ENCODE measurements around the gene GSK3B. TPM values are rescaled to one million over a fixed set of nuclear protein-coding genes. Genes with fewer than 3 reads are reported as not detected.
"Not testable (repeated sequence)": the region's sequence is repeated elsewhere in the genome, so short reads cannot be mapped to it uniquely, and the experiment has no call there.

Gene GSK3B
- total RNA-seq, 1 donor from 2014 or later = 138 TPM

DNA sequence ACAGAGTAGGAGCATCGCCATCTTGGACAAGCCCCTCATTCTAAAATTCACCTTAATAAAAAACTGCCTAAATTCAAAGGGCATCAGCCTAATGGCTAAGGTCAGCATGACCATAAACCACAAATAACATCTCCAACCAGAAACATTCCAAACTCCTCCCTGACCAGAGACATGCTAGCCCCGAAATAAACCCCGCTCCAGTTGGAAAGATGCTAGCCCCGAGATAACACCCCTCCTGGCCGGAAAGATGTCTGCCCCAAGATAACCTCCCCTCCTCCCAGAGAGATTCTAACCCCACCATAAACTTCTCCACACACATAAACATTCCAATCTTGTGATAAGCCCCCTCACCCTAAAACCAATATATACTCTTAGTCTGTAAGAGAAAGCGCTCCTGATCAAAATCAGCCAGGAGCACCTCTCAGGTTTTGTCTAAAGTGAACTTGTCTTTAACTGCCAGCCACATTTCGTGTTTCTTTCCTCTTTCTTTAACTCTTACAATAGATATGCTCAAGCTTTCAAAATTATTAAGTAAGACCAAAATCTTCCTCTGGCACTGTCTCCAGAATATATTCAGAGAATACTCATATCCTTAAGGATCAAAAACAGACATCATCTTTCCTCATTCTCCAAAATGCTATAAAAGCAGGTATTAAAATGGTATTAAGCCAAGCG, 104.1 kb downstream of the GSK3B start:
- peaks cover 3% of the 10 kb centered on the region for H3K4me1 Mint-ChIP-seq (ENCODE audit: low read depth, unreplicated experiment)
- H3K27ac Mint-ChIP-seq (ENCODE audit: unreplicated experiment) = no peak overlapping the region
- no peak for DNase-seq
- peaks cover 11% of the 10 kb centered on the region for H3K9me3 Mint-ChIP-seq (ENCODE audit: unreplicated experiment)
- TF ChIP-seq, protein P1, sequence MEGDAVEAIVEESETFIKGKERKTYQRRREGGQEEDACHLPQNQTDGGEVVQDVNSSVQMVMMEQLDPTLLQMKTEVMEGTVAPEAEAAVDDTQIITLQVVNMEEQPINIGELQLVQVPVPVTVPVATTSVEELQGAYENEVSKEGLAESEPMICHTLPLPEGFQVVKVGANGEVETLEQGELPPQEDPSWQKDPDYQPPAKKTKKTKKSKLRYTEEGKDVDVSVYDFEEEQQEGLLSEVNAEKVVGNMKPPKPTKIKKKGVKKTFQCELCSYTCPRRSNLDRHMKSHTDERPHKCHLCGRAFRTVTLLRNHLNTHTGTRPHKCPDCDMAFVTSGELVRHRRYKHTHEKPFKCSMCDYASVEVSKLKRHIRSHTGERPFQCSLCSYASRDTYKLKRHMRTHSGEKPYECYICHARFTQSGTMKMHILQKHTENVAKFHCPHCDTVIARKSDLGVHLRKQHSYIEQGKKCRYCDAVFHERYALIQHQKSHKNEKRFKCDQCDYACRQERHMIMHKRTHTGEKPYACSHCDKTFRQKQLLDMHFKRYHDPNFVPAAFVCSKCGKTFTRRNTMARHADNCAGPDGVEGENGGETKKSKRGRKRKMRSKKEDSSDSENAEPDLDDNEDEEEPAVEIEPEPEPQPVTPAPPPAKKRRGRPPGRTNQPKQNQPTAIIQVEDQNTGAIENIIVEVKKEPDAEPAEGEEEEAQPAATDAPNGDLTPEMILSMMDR (IDR thresholded peaks at IDR 0.05; ENCODE audit: partially characterized antibody, unreplicated experiment) = no peak
- peaks cover 15% of the 10 kb centered on the region for H3K36me3 Mint-ChIP-seq (ENCODE audit: unreplicated experiment)
- H3K4me3 Mint-ChIP-seq (ENCODE audit: unreplicated experiment) = no peak overlapping the region
- peaks cover 9% of the 10 kb centered on the region for H3K27me3 Mint-ChIP-seq (ENCODE audit: unreplicated experiment)

DNA sequence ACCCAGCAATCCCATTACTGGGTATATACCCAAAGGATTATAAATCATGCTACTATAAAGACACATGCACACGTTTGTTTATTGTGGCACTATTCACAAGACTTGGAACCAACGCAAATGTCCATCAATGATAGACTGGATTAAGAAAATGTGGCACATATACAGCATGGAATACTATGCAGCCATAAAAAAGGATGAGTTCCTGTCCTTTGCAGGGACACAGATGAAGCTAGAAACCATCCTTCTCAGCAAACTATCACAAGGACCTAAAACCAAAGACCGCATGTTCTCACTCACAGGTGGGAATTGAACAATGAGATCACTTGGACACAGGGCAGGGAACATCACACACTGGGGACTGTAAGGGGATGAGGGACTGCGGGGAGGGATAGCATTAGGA, 107.4 kb downstream of the GSK3B start:
- H3K27ac Mint-ChIP-seq (ENCODE audit: unreplicated experiment); H3K4me3 Mint-ChIP-seq (ENCODE audit: unreplicated experiment); DNase-seq; H3K4me1 Mint-ChIP-seq (ENCODE audit: low read depth, unreplicated experiment): not testable (repeated sequence)
- Mint-ChIP-seq H3K9me3 (ENCODE audit: unreplicated experiment) (peaks cover 21% of the 10 kb centered on the region), H3K36me3 (ENCODE audit: unreplicated experiment) (peaks cover 31% of the 10 kb centered on the region), H3K27me3 (ENCODE audit: unreplicated experiment) (peaks cover 11% of the 10 kb centered on the region)

DNA sequence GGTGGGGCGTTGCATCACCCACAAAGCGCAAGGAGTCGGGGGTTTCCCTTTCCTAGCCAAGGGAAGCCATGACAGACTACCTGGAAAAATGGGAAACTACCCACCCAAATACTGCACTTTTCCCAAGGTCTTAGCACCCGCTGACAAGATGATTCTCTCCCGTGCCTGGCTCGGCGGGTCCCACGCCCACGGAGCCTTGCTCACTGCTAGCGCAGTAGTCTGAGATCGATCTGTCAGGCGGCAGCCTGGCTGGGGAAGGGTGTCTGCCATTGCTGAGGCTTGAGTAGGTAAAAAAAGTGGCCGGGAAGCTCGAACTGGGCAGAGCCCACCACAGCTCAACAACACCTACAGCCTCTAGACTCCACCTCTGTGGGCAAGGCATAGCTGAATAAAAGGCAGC, 112.9 kb downstream of the GSK3B start:
- Mint-ChIP-seq H3K27me3 (ENCODE audit: unreplicated experiment) (peaks cover 8% of the 10 kb centered on the region), H3K4me3 (ENCODE audit: unreplicated experiment) (no peak overlapping the region), H3K36me3 (ENCODE audit: unreplicated experiment) (peaks cover 29% of the 10 kb centered on the region), H3K4me1 (ENCODE audit: low read depth, unreplicated experiment) (no peaks in the 10 kb centered on the region), H3K27ac (ENCODE audit: unreplicated experiment) (no peak overlapping the region), H3K9me3 (ENCODE audit: unreplicated experiment) (peaks cover 18% of the 10 kb centered on the region)
- TF ChIP-seq, protein P1 (IDR thresholded peaks at IDR 0.05; ENCODE audit: partially characterized antibody, unreplicated experiment) = no peak
- no peak for DNase-seq

DNA sequence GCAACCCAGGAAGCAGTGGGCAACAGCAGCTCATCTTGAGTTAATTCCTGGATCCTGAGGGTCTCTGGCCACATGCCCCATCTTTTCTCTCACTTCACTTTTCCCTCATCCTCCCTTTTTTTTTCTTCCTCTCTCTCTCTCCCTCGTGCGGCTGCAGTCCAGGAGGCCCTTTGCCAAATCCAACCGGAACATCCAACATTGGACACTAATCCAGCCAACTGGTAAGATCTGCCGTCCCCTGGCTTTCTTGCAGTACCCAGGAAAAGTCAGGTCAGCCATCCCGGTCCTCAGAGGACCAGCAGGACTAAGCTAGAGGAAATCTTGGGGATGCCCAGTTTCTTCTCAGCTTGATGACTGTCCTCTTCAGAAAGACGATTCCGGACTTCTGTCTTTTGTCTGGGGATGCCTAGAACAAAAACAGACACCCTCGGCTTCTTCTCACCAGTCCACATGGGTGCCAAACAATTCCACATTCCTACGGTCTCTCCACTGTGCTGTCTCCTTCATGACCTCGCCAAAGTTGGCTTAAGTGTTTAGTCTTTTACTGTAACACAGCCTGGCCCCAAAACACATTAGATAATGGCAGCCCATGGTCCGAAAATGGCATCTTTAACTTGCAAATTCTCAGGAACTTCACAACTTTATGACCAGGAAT, 115.6 kb downstream of the GSK3B start:
- no peaks in the 10 kb centered on the region for H3K4me1 Mint-ChIP-seq (ENCODE audit: low read depth, unreplicated experiment)
- DNase-seq = no peak
- H3K27me3 Mint-ChIP-seq (ENCODE audit: unreplicated experiment) = peaks cover 4% of the 10 kb centered on the region
- peaks cover 6% of the 10 kb centered on the region for H3K36me3 Mint-ChIP-seq (ENCODE audit: unreplicated experiment)
- no peak overlapping the region for H3K4me3 Mint-ChIP-seq (ENCODE audit: unreplicated experiment)
- peaks cover 2% of the 10 kb centered on the region for H3K9me3 Mint-ChIP-seq (ENCODE audit: unreplicated experiment)
- H3K27ac Mint-ChIP-seq (ENCODE audit: unreplicated experiment) = no peak overlapping the region
- TF ChIP-seq, protein P1 (IDR thresholded peaks at IDR 0.05; ENCODE audit: partially characterized antibody, unreplicated experiment) = no peak

DNA sequence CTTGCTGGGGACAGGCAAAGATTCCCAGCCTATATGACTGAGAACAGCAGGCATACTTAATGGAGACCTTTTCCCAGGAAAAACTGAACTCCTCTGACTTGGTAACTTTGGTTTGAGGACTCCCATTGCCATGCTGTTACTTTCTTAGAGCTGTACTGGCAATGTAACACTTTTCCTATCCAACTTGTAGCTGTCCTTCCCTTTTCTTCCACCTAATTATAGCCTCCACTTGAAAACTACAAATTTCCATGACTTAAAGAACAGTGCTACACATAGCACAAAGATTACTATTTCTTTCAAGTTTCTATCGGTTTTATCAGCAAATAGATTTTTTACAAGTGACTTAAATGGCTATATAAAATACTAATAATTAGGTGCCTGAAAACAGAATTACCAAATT, 116.9 kb downstream of the GSK3B start:
- no peak overlapping the region for H3K27ac Mint-ChIP-seq (ENCODE audit: unreplicated experiment)
- H3K27me3 Mint-ChIP-seq (ENCODE audit: unreplicated experiment) = peaks cover 4% of the 10 kb centered on the region
- TF ChIP-seq, protein P1 (IDR thresholded peaks at IDR 0.05; ENCODE audit: partially characterized antibody, unreplicated experiment) = no peak
- H3K4me3 Mint-ChIP-seq (ENCODE audit: unreplicated experiment) = no peak overlapping the region
- DNase-seq = no peak
- H3K9me3 Mint-ChIP-seq (ENCODE audit: unreplicated experiment) = no peaks in the 10 kb centered on the region
- peaks cover 5% of the 10 kb centered on the region for H3K4me1 Mint-ChIP-seq (ENCODE audit: low read depth, unreplicated experiment)
- peaks cover 3% of the 10 kb centered on the region for H3K36me3 Mint-ChIP-seq (ENCODE audit: unreplicated experiment)

Data from glutamatergic neuron (in vitro differentiated cells).